GM21367 (cell line): ENCODE measurements around the gene ZNF732.
"Not testable (repeated sequence)": the region's sequence is repeated elsewhere in the genome, so short reads cannot be mapped to it uniquely, and the experiment has no call there.

Experiments used
- ATAC-seq: cut with Tn5 transposase; IDR thresholded peaks from one replicate; pipeline ENCODE4 v1.9.1; 2021; ENCODE audit not compliant: unreplicated experiment

Gene ZNF732

GRCh38 chr4:304969-305680 lies at the start of gene ZNF732:
TSS of gene ZNF732 (minus strand) at chr4:305474. CDS start at chr4:305310, 164 bp downstream.
- no peak for ATAC-seq

GRCh38 chr4:340011-340410 lies 34.7 kb upstream of the ZNF732 start:
- ATAC-seq = no peak

- no peak for ATAC-seq
These were observed 33.5 kb upstream of the ZNF732 start for GRCh38 chr4:338759-339097.

- peak; percentile 24 for ATAC-seq
These were observed 32.9 kb upstream of the ZNF732 start for GRCh38 chr4:337932-338758.

GRCh38 chr4:337143-337931 lies 32.1 kb upstream of the ZNF732 start, which contains the start of gene ZNF141:
TSS of gene ZNF141 (plus strand) at chr4:337814. CDS start at chr4:337984, 170 bp downstream.
- ATAC-seq = peak; percentile 95

- no peak for ATAC-seq
These were observed 31.5 kb upstream of the ZNF732 start for GRCh38 chr4:336893-337142.

- ATAC-seq = no peak
These were observed 31.0 kb upstream of the ZNF732 start for GRCh38 chr4:336099-336892.

- ATAC-seq = no peak
These were observed 30.2 kb upstream of the ZNF732 start for GRCh38 chr4:335515-335914.

GRCh38 chr4:328729-329128 lies 23.5 kb upstream of the ZNF732 start:
- no peak for ATAC-seq

- ATAC-seq = no peak
These were observed 9.1 kb upstream of the ZNF732 start for GRCh38 chr4:314296-314903.

- ATAC-seq = no peak
These were observed 4.5 kb upstream of the ZNF732 start for GRCh38 chr4:309807-310206.

- no peak for ATAC-seq
These were observed 1.3 kb upstream of the ZNF732 start for GRCh38 chr4:306551-306961.

- ATAC-seq = not testable (repeated sequence)
These were observed 758 bp downstream of the ZNF732 start for GRCh38 chr4:304516-304915.

- ATAC-seq = no peak
These were observed 2.9 kb downstream of the ZNF732 start for GRCh38 chr4:302381-302780.

- ATAC-seq = no peak
These were observed 10.5 kb downstream of the ZNF732 start for GRCh38 chr4:294732-295131.

GRCh38 chr4:288891-289290 lies 16.4 kb downstream of the ZNF732 start:
- ATAC-seq = no peak

- ATAC-seq = no peak
These were observed 31.8 kb downstream of the ZNF732 start for GRCh38 chr4:273309-274017.

- no peak for ATAC-seq
These were observed 33.7 kb downstream of the ZNF732 start for GRCh38 chr4:271492-272103.

GRCh38 chr4:259240-259639 lies 46.0 kb downstream of the ZNF732 start:
- ATAC-seq = not testable (repeated sequence)

- ATAC-seq = no peak
These were observed 48.8 kb downstream of the ZNF732 start for GRCh38 chr4:256492-256891.
